HG03342 (cell line): ENCODE data around the gene SMARCB1.
"Not testable (repeated sequence)": the region's sequence is repeated elsewhere in the genome, so short reads cannot be mapped to it uniquely, and the experiment has no call there.

Source experiments
- ATAC-seq: cut with Tn5 transposase; IDR thresholded peaks from one replicate; pipeline ENCODE4 v1.9.1; 2021; ENCODE audit warnings: mild to moderate bottlenecking, moderate library complexity; ENCODE audit not compliant: unreplicated experiment

The SMARCB1 gene

GRCh38 chr22:23841736-23842445 is 55.1 kb downstream of the SMARCB1 start:
- no peak for ATAC-seq

- ATAC-seq = no peak
Observed at GRCh38 chr22:23842599-23842998, 55.8 kb downstream of the SMARCB1 start.

GRCh38 chr22:23844739-23845202 is 58.0 kb downstream of the SMARCB1 start:
- ATAC-seq = no peak

GRCh38 chr22:23845265-23846080 is 58.7 kb downstream of the SMARCB1 start:
- ATAC-seq = no peak

- no peak for ATAC-seq
Observed at GRCh38 chr22:23846081-23846469, 59.3 kb downstream of the SMARCB1 start.

- ATAC-seq = no peak
Observed at GRCh38 chr22:23847310-23847920, 60.6 kb downstream of the SMARCB1 start.

GRCh38 chr22:23847991-23848864 is 61.5 kb downstream of the SMARCB1 start:
- no peak for ATAC-seq

GRCh38 chr22:23849009-23850006 is 62.5 kb downstream of the SMARCB1 start:
- ATAC-seq = no peak

- ATAC-seq = no peak
Observed at GRCh38 chr22:23850136-23850611, 63.4 kb downstream of the SMARCB1 start.

GRCh38 chr22:23856721-23857605 is 70.2 kb downstream of the SMARCB1 start:
- peak; percentile 48 for ATAC-seq

GRCh38 chr22:23857606-23858483 is 71.1 kb downstream of the SMARCB1 start, which contains the start of gene SLC2A11:
Gene SLC2A11 (plus strand): TSS chr22:23857875. CDS start chr22:23858000, 125 bp downstream.
- peak; percentile 87 for ATAC-seq

GRCh38 chr22:23858484-23858815 is 71.7 kb downstream of the SMARCB1 start:
- no peak for ATAC-seq

GRCh38 chr22:23859201-23859600 is 72.4 kb downstream of the SMARCB1 start:
- no peak for ATAC-seq

GRCh38 chr22:23860187-23860586 is 73.4 kb downstream of the SMARCB1 start:
- not testable (repeated sequence) for ATAC-seq

- no peak for ATAC-seq
Observed at GRCh38 chr22:23862103-23862502, 75.3 kb downstream of the SMARCB1 start.

- ATAC-seq = not testable (repeated sequence)
Observed at GRCh38 chr22:23864499-23865154, 77.9 kb downstream of the SMARCB1 start.

- ATAC-seq = no peak
Observed at GRCh38 chr22:23868580-23868979, 81.8 kb downstream of the SMARCB1 start.
